Panc1 (cell line): Measurements from ENCODE around the gene CALCB. TPM values are rescaled to one million over a fixed set of nuclear protein-coding genes. Genes with fewer than 3 reads are reported as not detected.

ENCODE experiments used
- ATAC-seq: fragments of 200-7000 bp; cut with Tn5 transposase; 2 replicates; pipeline ENCODE4 v1.9.1; 2020; ENCODE audit warnings: mild to moderate bottlenecking, moderate library complexity
- BruUV-seq: library from RNA; stranded (reverse); fragments of 400-500 nt; replicated peaks from 2 replicates; lab custom pipeline; 2021; lab: Mats Ljungman, UMichigan
- CTCF ChIA-PET: fragments of 300-600 bp; sonication (Branson Sonifier 250); formaldehyde crosslinking; loops from one replicate; lab custom pipeline; 2022; ENCODE audit warnings: antibody characterized with exemption; lab: Charles Lee
- POLR2A ChIA-PET: fragments of 300-600 bp; sonication (Branson Sonifier 250); formaldehyde crosslinking; loops from one replicate; lab custom pipeline; 2022; ENCODE audit warnings: antibody characterized with exemption; lab: Charles Lee
- DNase-seq: peaks from one replicate; pipeline ENCODE4 v3.0.0-alpha.2; 2010; ENCODE audit warnings: low read depth, low spot score
- H3K27ac ChIP-seq: 2 replicates; pipeline ENCODE4 v1.5.1; 2011; ENCODE audit warnings: mild to moderate bottlenecking, low read length, inconsistent platforms
- H3K27me3 ChIP-seq: fragments of 200-500 bp; sonication (Bioruptor generic); 2 replicates; pipeline ENCODE4 v1.6.0; 2014; ENCODE audit warnings: low read length, inconsistent platforms; ENCODE audit not compliant: control insufficient read depth, insufficient read depth
- H3K36me3 ChIP-seq: fragments of 200-500 bp; sonication (Bioruptor generic); 2 replicates; pipeline ENCODE4 v1.5.1; 2014; ENCODE audit warnings: inconsistent platforms, mild to moderate bottlenecking, low read length, moderate library complexity; ENCODE audit not compliant: control insufficient read depth, insufficient read depth
- H3K4me1 ChIP-seq: 2 replicates; pipeline ENCODE4 v1.5.1; 2011; ENCODE audit warnings: inconsistent platforms, mild to moderate bottlenecking, low read length, moderate library complexity; ENCODE audit not compliant: control insufficient read depth, insufficient read depth
- H3K4me3 ChIP-seq, 2 experiments: 2 replicates each; pipeline ENCODE4 v1.5.1; 2011 to 2012; ENCODE audit warnings: low read depth in 2 of 2, low read length in 2 of 2, mild to moderate bottlenecking in 2 of 2, inconsistent platforms in 1 of 2, moderate library complexity in 1 of 2
- H3K9me3 ChIP-seq: fragments of 200-500 bp; sonication (Bioruptor generic); 2 replicates; pipeline ENCODE4 v1.5.1; 2014; ENCODE audit warnings: low read depth, mild to moderate bottlenecking, inconsistent platforms, low read length, moderate library complexity; ENCODE audit not compliant: control insufficient read depth, insufficient read depth
- POLR2AphosphoS5 ChIP-seq: IDR thresholded peaks from 2 replicates; pipeline ENCODE4 v1.6.1; 2012; ENCODE audit warnings: mild to moderate bottlenecking, low read depth, low read length, moderate library complexity
- SIN3A ChIP-seq: IDR thresholded peaks from 2 replicates; pipeline ENCODE4 v1.6.1; 2012; ENCODE audit warnings: low read depth, mild to moderate bottlenecking, low read length, moderate library complexity, borderline replicate concordance; ENCODE audit not compliant: insufficient read depth
- TCF7L2 ChIP-seq: IDR thresholded peaks from 2 replicates; pipeline ENCODE4 v1.6.1; 2011; ENCODE audit warnings: mild to moderate bottlenecking, low read depth, low read length, inconsistent platforms
- in situ Hi-C: cut with HindIII; loops from 2 replicates; pipeline ENCODE4 v1.10.0; 2016; ENCODE audit warnings: low sequenced_read_pairs, low pct_unique_long_range_greater_than_20kb
- intact Hi-C: fragments of 100-400 bp; cut with micrococcal nuclease; formaldehyde crosslinking; loops from one replicate; pipeline ENCODE4 v1.10.0; 2022; ENCODE audit not compliant: unreplicated experiment
- total RNA-seq: library from RNA; stranded (reverse); gene quantifications from one replicate; pipeline ENCODE4 v1.2.1, GENCODE V29; 2021; ENCODE audit not compliant: unreplicated experiment
- TF ChIP-seq, protein P1 (sequence below): fragments of 450-650 bp; IDR thresholded peaks from 2 replicates; pipeline ENCODE4 v1.5.1; 2017; ENCODE audit warnings: mild to moderate bottlenecking
- TF ChIP-seq, protein P2 (sequence below), 2 experiments: IDR thresholded peaks; 2 replicates each; pipeline ENCODE4 v1.6.1; 2011 to 2012; ENCODE audit warnings: low read depth in 2 of 2, control low read depth in 1 of 2, low read length in 1 of 2, mild to moderate bottlenecking in 1 of 2, moderate library complexity in 1 of 2; ENCODE audit not compliant: insufficient read depth in 1 of 2

CALCB gene
- total RNA-seq, 1 experiment from 2014 or later, result not detected

DNA sequence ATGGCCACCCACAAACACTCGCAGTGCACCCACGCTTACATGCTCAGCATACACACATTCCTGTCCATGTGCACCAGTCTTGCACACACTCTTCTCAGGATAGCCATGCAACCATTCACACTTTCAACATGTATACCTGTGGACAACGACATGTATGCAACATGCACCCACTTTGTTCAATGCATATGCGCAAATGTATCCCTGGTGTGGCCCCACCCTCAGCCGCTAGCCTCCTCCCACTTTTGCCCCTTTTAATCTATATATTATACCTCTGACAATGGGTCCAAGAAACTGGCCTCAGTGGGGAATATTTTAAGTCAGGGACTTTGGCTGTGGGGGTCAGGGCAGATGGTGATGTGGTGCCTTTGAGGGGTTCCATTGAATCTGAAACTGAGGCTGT is 42.3 kb downstream of the CALCB start:
- BruUV-seq, result no TSS peak
- in situ Hi-C loops, result no loop called here
- CTCF ChIA-PET, result interaction anchor here (0.6 to 0.7 kb wide), 2 partner anchors 15 to 212 kb away, joined by 3 to 4 read pairs; no protein-coding TSS in a partner anchor

DNA sequence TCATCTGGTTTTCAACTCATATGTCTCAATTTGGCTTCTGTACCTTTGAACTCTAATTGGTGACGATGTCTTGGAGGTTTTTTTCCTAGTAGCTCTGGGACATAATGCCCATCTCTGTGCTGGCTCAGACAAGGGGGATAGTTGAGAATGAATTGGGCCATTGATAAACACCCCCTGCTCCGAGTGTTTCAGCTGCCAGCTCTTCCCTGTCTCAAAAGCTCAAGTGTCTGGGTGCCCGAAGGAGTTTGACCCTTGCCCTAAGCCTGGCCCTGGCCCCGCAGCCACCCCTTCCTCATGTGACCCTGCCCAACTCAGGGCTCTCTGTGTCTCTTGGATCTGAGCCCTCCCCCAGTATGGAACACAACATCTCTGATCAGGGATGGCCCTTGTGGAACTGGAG is 44.4 kb downstream of the CALCB start:
- intact Hi-C loops, result no loop called here
- in situ Hi-C loops, result no loop called here
- Histone ChIP-seq H3K36me3 (no peaks in the 10 kb centered on the region), H3K9me3 (no peaks in the 10 kb centered on the region), H3K27ac (no peak overlapping the region), H3K4me1 (no peaks in the 10 kb centered on the region), H3K27me3 (peaks cover 5% of the 10 kb centered on the region; the same call in 1 of the 2 replicates), H3K4me3 (no peak overlapping the region)
- no peak for TF ChIP-seq TCF7L2
- TF ChIP-seq, protein P1, sequence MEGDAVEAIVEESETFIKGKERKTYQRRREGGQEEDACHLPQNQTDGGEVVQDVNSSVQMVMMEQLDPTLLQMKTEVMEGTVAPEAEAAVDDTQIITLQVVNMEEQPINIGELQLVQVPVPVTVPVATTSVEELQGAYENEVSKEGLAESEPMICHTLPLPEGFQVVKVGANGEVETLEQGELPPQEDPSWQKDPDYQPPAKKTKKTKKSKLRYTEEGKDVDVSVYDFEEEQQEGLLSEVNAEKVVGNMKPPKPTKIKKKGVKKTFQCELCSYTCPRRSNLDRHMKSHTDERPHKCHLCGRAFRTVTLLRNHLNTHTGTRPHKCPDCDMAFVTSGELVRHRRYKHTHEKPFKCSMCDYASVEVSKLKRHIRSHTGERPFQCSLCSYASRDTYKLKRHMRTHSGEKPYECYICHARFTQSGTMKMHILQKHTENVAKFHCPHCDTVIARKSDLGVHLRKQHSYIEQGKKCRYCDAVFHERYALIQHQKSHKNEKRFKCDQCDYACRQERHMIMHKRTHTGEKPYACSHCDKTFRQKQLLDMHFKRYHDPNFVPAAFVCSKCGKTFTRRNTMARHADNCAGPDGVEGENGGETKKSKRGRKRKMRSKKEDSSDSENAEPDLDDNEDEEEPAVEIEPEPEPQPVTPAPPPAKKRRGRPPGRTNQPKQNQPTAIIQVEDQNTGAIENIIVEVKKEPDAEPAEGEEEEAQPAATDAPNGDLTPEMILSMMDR, result no peak
- no peak for TF ChIP-seq SIN3A
- TF ChIP-seq, protein P2, sequence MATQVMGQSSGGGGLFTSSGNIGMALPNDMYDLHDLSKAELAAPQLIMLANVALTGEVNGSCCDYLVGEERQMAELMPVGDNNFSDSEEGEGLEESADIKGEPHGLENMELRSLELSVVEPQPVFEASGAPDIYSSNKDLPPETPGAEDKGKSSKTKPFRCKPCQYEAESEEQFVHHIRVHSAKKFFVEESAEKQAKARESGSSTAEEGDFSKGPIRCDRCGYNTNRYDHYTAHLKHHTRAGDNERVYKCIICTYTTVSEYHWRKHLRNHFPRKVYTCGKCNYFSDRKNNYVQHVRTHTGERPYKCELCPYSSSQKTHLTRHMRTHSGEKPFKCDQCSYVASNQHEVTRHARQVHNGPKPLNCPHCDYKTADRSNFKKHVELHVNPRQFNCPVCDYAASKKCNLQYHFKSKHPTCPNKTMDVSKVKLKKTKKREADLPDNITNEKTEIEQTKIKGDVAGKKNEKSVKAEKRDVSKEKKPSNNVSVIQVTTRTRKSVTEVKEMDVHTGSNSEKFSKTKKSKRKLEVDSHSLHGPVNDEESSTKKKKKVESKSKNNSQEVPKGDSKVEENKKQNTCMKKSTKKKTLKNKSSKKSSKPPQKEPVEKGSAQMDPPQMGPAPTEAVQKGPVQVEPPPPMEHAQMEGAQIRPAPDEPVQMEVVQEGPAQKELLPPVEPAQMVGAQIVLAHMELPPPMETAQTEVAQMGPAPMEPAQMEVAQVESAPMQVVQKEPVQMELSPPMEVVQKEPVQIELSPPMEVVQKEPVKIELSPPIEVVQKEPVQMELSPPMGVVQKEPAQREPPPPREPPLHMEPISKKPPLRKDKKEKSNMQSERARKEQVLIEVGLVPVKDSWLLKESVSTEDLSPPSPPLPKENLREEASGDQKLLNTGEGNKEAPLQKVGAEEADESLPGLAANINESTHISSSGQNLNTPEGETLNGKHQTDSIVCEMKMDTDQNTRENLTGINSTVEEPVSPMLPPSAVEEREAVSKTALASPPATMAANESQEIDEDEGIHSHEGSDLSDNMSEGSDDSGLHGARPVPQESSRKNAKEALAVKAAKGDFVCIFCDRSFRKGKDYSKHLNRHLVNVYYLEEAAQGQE (IDR thresholded peaks at IDR 0.05; ENCODE audit: insufficient read depth in 1 of 2, low read depth in 2 of 2, low read length in 1 of 2), result no peak
- TF ChIP-seq POLR2AphosphoS5, result no peak
- CTCF ChIA-PET, result no interaction called here
- POLR2A ChIA-PET, result no interaction called here
- no TSS peak for BruUV-seq
- ATAC-seq (no peak), DNase-seq (no peak)

More for the DNA sequence above, 42.3 kb downstream of the CALCB start:
- no peak for ATAC-seq
- H3K27ac ChIP-seq, result no peak overlapping the region
- peaks cover 5% of the 10 kb centered on the region; the same call in 1 of the 2 replicates for H3K27me3 ChIP-seq
- no peak for DNase-seq
- no peak overlapping the region for H3K4me3 ChIP-seq
- H3K36me3 ChIP-seq, result no peaks in the 10 kb centered on the region
- no peaks in the 10 kb centered on the region for H3K4me1 ChIP-seq
- TF ChIP-seq, protein P1, result no peak
- TF ChIP-seq TCF7L2 (no peak), POLR2AphosphoS5 (no peak), SIN3A (no peak)
- TF ChIP-seq, protein P2 (IDR thresholded peaks at IDR 0.05; ENCODE audit: insufficient read depth in 1 of 2, low read depth in 2 of 2, low read length in 1 of 2), result no peak
- intact Hi-C loops, result no loop called here
- H3K9me3 ChIP-seq, result no peaks in the 10 kb centered on the region
- POLR2A ChIA-PET, result no interaction called here
